Spleen (tissue), 7 donors: ENCODE data around the gene JAM3.

Experiments used
- POLR2A ChIP-seq, 3 donors: fragments of 450-650 bp; IDR thresholded peaks; one replicate each; pipeline ENCODE4 v1.5.1; 2017; ENCODE audit warnings: antibody characterized with exemption in 3 of 3, mild to moderate bottlenecking in 1 of 3
- TF ChIP-seq, protein P1 (sequence below), 11 experiments: fragments of 200-600 bp in 7 of 11; fragments of 450-650 bp in 4 of 11; sonication (generic) in 4 of 11; IDR thresholded peaks in 8 of 11; conservative IDR thresholded peaks in 3 of 11; 1 replicate in 7 of 11; 2 replicates in 4 of 11; pipeline versions ENCODE4 v1.4.0 to v1.8.0; 2016 to 2021; ENCODE audit warnings: antibody characterized with exemption in 11 of 11, inconsistent platforms in 4 of 11, mild to moderate bottlenecking in 1 of 11
- donor health status: DM: no; HTN: no; CAD: no; lungs with moderate emphysema.
- donor health status: DM: no; HTN: no; CAD: no.
- donor health status: DM: no; HTN: no; CAD: no.

DNA sequence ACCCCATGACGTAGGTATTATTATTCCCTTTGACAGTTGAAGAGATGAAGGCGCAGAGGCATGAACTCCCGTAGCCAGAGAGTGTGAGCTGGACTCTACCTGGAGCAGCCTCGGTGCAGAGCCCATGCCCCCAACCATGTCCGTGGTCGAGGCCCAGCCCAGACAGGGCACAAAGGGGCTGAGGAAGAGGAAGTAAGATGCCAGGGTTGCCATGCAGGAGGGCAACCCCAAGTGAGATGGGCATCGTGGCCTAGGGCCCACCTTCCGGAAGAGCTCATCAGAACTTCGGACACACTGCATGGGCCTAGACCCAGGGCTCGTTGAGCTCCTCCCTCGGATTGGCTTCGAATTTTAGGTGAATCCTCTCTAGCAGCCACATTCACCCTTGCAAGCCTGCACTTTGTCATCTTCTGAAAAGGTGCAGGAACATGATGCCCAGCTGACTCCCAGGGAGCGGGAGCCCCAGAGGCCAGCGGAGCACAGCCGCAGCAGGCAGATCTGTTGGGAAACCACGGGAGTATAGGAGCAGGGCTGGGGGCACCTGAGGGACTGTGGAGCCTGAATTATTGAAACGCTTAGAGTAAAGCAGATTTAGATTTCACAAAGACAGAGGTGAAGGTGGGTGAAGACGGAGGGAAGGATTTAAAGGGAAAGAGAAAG is 29.0 kb upstream of the JAM3 start:
- TF ChIP-seq, protein P1, sequence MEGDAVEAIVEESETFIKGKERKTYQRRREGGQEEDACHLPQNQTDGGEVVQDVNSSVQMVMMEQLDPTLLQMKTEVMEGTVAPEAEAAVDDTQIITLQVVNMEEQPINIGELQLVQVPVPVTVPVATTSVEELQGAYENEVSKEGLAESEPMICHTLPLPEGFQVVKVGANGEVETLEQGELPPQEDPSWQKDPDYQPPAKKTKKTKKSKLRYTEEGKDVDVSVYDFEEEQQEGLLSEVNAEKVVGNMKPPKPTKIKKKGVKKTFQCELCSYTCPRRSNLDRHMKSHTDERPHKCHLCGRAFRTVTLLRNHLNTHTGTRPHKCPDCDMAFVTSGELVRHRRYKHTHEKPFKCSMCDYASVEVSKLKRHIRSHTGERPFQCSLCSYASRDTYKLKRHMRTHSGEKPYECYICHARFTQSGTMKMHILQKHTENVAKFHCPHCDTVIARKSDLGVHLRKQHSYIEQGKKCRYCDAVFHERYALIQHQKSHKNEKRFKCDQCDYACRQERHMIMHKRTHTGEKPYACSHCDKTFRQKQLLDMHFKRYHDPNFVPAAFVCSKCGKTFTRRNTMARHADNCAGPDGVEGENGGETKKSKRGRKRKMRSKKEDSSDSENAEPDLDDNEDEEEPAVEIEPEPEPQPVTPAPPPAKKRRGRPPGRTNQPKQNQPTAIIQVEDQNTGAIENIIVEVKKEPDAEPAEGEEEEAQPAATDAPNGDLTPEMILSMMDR (IDR thresholded peaks at IDR 0.05 in 8 of 11, conservative IDR thresholded peaks at IDR 0.05 in 3 of 11): no peak
- no peak for TF ChIP-seq POLR2A (IDR thresholded peaks at IDR 0.05)
